GM19372 (cell line): ENCODE data around the gene ANKRD9.
"Not testable (repeated sequence)": the region's sequence is repeated elsewhere in the genome, so short reads cannot be mapped to it uniquely, and the experiment has no call there.

Experiments used
- ATAC-seq: cut with Tn5 transposase; IDR thresholded peaks from one replicate; pipeline ENCODE4 v1.9.1; 2021; ENCODE audit warnings: mild to moderate bottlenecking, low read depth, moderate library complexity; ENCODE audit not compliant: unreplicated experiment

The ANKRD9 gene, protein sequence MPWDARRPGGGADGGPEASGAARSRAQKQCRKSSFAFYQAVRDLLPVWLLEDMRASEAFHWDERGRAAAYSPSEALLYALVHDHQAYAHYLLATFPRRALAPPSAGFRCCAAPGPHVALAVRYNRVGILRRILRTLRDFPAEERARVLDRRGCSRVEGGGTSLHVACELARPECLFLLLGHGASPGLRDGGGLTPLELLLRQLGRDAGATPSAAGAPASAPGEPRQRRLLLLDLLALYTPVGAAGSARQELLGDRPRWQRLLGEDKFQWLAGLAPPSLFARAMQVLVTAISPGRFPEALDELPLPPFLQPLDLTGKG

DNA sequence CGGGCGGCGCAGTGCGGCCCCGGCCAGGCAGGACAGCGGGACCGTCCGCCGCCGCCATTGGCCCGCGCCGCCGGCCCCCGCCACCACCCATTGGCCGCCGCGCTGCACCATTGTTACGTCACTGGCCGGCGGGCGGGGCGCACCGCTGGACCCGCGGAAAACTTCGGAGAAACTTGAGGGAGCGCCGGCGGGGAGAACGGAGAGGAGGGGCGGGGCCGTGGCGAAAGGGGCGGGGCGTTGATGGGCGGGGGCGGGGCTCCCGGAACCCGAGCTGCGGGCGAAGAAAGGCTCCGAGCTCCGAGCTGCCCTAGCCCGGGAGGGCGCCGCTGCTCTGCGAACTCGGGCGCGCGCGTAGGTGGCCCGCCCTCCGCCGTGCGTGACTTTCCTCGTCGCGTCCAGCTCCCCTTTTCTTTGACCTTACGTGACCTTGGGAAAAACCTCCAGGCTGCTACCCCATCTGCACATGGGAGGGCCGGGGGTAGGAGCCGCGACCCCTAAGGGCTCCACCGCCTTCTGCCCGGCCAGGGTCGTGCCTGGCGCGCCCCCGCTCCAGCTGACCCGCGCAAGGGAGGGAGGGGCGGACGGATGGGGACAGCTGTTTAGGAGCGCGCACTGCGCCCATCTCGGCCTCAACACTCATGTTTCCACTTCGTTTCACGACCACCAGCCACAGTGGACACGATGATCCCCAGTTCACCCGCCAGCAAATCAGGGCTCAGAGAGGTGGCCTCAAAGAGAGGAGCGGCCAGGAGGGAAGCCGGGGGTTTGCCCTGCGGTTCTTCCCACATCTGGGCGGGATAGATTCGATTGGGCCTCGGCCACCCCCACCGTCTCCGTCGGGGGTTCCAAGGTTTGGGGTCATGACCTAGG, at the start of gene ANKRD9:
ANKRD9 (minus strand) TSS at position 31 of the 870 bp plus-strand sequence. CDS start 1,887 bp downstream, outside the sequence.
- ATAC-seq = peak; percentile 87

DNA sequence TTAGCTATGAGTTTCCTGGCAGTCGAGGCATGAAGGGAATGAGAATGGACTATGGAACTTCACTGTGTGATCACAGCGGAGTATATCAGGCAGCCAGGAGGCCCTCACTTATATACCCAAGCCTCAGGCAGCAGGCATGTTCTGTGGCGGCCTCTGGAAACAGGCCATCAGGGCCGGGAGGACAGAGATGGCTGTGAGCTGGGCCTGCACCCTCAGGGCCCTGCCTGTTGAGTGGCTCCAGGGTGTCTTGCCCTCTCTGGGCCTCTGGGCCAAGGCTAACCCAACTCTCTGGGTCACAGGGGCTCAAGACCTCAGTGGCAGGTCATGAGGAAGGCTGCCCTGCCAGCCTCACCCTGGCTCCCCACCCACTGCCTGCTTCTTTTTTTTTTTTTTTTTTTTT, 49.0 kb upstream of the ANKRD9 start:
- no peak for ATAC-seq

DNA sequence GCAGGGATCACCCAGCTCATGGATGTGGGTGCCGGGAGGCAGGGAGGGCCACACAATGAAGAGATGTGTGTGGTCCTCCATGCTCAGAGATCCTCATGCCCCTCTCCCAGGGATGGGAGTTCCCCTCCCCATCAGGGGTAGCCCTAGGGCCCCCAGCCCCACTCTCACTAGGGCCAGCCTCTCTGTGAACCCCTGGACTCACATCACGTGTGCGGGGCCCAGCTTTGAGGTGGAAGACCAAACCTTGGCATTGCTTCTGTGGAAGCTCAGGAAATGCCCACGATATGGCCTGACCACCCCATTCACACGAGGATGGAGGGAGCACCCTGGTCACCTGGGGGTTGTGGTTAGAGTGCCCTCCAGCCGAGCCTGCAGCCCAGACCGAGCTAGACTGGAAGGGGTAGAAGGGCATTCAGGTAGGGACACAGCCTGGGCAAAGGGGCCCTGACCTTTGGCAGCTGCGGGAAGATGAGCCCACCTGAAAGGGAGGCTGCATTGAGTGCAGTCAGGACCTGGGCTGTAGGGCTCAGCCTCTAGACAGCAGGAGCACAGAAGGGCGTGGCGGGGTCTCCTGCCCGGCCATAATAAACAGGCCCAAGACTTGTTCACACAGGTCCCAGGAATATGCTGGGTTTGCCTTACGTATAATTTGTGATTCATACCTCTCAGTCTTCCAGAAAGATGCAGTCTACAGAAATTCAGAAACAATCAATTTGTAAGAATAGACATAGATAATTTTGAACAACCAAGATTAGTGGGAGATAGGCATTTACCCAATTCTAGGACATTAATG, 48.1 kb upstream of the ANKRD9 start:
- ATAC-seq = no peak

DNA sequence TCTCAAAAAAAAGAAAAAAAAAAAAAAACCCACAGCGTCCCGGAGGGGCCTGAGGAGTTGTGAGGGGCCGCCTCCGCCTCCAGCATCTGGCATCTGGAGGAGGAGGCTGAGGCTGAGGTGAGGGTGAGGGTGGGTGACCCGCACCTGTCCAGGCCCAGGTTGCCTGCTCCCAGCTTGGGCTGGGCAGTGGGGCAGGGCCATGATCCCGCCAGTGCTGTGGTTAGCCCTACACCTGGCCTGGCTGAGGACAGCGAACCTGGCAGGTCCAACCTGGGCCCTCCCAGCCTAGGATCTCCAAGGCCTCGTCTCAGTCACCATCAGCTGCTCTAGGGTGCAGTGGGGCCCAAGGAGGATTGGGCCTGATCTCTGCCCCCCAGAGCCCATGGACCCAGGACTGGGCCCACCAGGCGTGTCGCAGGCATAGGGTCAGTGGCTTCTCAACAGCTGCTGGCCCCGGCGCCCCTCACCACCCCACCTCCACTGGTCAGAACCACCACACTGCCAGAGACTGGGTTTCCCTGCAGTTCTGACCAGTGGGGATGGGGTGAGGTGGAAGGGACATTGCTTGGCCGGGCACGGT, 46.6 kb upstream of the ANKRD9 start:
- ATAC-seq = no peak

DNA sequence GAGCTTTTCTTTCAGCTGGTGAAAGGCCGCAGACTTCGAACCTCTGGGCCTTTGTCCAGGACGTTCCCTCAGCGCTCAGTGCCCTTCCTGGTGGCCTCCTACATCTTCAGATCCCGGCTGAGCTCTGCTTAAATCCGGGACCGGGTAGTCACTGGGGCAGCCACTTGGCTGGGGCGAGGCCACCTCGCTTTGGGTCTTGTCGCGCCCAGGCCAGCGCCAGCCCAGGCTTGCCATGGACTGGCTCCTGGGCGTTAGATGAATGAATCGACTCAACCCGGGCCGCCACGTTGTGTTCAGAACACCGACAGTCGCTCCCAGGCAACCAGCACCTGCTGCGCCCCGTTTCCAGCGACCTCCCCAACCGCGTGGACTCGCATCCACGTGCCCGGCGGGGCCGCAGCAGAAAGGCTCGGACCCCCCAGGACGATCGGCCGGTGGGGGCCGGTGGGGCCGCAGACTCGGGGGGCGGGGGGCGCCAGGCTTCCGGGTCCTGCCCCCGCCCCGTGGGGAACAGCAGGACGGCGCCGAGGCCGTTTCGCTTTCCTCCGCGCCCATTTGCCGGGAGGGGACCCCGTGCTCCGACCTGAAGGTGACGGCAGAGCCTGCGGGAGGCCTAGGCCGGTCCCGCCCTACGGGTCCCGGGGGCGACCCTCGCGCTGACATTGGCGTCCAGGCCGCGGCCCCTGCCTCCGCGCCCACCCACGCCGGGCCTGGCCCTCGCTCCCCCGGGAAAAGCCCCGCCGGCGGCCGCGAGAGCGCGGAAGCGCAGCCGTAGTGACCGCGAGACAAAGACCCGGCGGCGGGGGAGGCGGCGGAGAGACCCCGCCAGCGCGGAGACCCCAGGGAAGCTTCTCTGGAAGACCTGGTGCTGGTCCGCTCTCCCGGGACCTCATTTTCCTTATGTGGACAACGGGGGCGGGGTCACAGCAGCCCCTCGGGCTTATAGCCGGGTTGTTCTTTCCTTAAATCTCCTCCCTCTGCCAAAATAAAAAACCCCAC, 45.5 kb upstream of the ANKRD9 start:
- ATAC-seq = peak; percentile 53

DNA sequence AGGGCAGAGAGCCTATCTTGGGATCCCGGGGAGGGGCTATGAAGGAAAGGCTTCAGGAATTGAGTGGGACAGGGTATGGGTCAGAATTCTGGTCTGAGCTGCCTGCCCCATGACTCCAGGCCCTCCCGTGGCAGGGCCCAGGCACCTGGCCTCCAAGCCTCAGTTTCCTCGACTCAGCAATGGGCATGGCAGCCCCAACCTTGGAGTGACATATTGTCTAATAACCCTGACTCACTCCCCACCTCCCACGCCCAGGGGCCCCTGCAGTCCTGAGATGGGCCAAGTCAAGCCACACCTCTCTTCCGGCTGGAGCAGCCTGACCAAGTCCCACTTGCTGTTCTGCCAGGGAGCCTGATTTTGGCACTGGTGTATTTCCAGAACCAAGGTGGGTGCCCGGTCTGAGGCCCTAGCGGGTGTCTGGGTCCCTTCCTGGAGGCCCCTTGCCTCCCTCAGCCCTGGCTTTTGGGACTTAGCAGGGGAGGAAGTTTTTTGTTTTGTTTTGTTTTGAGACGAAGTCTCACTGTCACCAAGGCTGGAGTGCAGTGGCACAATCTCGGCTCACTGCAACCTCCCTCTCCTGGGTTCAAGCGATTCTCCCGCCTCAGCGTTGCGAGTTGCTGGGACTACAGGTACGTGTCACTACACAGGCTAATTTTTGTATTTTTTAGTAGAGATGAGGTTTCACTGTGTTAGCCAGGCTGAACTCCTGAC, 42.6 kb upstream of the ANKRD9 start:
- no peak for ATAC-seq

DNA sequence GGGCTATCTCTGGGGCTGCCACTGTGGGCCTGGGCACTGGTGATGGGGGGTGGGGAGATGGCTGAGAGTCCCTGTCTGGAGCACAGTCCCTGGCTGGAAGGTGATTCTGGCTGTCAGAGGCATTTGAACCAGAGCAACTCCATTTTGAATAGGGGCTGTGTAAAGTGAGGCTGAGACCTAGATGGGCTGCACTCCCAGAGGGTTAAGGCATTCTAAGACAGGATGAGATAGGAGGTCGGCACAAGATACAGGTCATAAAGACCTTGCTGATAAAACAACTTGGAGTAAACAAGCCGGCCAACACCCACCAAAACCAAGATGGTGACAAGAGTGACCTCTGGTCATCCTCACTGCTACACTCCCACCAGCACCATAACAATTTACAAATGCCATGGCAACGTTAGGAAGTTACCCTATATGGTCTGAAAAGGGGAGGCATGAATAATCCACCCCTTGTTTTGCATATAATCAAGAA, 41.4 kb upstream of the ANKRD9 start:
- not testable (repeated sequence) for ATAC-seq

DNA sequence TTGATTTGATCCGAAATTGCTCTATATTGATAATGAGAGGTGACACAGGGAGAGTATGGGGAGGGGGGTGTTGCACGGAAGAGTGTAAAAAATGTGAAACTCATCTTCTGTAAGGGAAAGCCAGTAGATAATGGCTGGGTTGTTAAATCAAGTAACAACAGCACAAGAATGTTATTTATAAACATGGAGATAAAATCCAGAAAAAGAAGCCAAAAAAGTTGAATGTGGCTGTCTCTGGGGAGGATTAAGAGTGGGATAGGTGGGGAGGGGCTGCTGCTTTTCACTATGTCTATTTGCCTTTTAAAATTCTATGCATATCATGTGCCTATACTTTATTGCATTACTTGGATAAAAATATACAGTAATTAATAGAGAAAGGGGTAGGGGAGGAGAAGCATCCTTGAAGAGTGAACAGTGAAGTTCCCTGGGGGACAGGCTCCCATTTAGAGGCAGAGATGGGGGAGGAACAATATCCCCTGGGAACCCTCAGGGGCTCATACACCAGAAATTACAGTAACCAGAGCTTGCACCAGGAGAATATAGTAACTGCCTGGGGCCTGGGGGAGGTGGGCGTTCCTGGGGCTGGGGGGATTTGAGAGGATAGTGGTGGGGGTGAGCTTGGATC, 39.2 kb upstream of the ANKRD9 start:
- no peak for ATAC-seq

DNA sequence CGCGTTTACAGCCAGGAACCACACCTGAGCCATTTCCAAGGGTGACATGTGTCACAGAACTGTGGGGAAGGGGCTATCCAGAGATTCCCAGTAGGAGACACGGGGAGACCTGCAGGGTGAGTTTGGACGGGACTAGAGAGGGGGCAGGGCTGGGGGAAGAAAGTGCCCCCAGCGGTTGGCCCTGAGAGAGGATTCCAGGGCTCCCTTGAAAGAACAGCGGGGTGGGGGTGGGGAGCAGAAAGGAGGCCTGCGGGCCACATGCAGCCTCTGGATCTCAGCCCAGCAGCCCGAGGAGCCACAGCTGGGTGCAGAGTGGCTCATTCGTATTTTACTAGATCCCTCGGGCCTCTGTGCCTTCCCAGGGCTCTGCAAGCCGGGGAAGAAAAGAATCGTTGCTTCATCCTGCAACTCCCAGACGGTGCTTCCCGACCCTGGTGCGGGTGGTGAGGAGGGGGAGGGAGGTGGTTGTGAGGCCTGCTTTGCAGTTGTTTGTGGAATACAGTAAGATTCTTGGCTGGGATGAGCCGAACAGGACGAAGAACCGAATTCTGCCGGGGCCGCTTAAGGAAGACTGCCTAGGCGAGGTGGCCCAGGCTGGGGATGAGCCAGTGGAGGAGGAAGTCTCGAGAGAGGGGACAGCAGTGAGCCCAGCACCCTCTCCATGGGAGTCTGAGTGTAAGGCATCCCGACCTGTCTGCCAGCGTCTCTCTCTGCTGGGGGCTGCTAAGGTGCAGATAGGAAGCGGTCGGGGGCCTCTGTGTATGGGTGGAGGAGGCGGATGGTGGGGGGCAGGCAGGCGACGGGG, 36.1 kb upstream of the ANKRD9 start:
- ATAC-seq = no peak

DNA sequence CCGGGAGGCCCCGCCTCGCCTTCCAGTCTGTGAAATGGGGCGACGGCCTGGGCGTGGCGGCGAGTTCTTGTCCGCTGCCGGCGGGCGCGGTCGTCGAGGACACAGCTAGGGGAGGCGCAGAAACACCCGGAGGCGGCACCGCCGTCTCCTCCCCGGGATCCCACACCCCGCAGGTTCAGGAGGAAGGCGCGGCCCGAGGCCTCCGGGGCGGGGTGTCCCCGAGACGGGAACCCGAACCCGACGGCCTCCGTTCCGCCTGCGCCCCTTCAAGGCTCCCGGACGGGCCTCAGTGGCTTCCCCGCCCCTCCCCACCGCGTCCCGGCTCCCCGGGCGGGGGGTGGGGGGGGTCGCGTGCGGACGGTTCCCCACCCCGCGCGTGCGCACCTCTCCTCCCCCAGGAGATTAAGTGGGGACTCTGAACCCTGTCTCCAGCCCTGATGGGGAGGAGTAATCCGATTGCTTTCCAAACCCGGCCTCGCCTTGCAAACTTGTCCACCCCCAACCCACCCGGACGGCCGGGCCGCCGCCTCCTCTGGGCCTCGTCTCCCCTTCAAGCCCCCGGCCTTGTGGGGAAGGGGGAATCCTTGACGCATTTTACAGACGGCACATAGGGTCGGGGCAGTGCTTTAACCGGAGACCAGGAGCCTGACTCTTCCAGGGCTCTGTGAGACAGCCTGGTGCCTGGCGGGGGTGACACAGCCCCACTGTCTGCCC, 35.3 kb upstream of the ANKRD9 start:
- no peak for ATAC-seq

DNA sequence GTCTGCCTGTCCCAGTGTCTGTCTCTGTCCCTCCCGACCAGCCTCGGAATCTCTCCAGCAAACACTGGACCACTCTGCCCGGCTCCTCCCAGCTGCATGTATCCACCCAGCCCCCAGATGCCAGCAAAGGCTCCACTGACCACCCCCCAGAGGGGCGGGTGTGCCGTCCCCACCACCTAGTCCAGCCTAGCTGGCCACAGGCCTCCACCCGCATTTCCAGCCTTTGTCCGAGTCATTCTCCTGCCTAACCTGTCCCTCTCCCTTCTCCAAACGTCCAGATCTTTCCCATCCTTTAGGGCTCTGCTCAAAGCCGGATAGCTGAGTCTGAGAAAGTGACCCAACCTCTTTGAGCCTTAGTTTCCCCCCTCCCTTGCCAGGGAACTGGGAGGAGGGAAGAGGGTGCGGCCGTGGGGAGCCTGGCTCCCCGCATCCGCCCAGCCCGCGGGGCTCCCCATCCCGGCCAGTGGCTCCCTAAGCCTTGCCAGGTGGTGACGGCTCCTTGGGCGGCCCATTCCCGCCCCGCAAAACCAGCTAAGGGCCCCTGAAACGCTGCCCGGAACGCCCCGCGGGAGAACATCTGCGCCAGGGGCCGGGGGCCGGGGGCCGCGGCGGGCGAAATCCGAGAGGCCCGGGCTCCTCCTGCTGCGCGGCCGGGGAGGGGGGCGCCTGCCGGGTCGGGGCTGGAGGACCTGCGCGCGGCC, 34.6 kb upstream of the ANKRD9 start:
- ATAC-seq = no peak

DNA sequence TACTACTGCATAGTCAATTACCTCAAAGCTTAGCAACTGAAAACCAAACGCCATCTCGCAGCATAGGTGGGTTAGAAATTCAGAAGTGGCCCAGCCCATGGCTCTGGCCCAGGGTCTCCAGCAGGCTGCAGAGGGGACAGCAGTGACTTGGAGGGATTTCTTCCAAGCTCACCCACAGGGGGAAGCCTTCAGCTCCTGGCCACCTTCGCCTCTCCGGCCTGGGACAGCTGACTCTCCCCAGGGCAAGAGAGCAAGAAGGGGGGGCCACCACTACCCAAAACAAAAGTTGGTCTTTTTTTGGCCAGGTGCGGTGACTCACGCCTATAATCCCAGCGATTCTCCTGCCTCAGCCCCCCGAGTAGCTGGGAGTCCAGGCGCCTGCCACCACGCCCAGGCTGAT, 32.2 kb upstream of the ANKRD9 start:
- no peak for ATAC-seq

DNA sequence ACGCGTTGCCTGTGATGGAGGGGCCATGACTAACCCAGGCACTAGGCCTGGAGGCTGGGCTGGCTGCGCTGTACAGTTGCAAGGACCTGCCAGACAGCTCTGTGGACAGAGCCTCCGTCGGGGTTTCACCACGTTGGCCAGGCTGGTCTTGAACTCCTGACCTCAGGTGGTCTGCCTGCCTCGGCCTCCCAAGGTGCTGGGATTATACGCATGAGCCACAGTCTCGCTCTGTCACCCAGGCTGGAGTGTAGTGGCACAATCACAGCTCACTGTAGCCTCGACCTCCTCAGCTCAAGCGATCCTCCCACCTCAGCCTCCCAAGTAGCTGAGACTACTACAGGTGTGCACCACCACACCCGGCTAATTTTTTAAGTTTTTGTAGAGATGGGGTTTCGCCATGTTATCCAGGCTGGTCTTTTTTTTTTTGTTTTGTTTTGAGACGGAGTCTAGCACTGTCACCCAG, 31.5 kb upstream of the ANKRD9 start:
- ATAC-seq = not testable (repeated sequence)

DNA sequence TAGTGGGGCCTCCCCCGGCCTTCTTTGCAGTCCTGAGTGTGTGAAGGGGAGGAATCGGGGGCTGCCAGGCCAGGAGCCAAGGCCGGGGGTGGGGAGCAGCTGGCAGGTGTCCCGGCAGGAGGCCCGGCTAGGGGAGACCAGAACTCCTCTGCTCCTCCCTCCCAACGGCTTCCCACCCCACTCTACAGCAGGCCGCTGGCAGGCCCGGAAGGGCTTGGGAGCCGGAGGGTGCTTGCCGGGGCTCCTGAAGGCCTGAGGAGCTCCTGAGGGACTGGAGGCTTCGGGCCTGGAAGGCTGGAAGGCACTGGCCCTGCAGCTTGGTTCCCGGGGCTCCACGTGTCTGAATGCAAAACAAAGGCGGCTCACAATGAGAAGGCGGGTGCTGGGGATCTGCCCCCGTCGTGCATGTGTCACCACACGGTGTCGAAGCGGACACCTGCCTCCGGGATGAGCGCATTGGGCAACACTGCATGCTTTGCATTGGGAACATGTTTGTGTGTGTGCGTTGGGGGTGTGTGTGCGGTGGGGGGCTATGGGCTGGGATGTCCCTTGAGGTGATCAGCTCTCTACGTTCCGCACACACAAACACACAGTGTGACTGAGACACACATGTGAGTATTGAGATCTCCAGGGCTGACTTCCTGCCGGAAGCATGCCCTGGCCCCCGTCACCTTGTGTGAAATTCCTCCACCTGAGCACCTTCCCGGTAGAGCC, 30.9 kb upstream of the ANKRD9 start:
- no peak for ATAC-seq

DNA sequence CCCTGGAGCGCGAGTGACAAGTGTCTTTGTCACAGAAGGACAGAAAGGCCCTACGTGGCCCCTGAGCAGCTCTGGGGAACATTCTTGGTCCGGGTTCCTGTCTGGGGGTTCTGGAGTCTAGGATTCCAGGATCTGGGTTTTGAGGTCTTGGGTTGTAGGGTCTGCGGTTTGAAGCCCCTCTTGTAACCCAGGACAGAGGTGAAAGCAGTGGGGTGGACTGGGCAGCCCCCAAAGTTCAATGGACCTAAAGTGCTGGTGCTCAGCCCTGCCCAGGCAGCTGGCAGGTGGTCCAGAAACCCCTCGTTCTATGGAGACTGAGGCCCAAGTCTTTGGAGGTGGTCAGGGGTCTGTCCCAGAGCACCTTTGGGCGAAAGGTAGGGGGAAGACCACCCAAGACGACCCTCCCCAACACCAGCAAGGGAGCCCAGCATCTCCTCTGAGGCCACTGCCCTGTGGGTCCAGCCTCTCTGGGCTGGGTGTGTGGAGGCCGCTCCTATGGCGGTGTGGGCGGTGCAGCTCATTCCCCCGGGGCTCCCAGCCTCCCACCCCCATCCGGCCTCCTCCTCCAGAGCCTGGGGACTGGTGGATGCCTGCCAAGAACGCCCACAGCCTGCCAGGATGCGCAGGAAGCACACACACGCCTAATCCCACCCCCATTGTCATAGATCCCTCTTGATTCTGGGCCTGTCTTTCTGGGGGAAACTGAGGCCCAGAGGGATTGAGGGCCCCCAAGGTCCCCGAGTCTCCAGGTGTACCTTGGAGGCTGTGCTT, 30.2 kb upstream of the ANKRD9 start:
- ATAC-seq = no peak
